GM18508 (cell line): ENCODE data around the gene COL4A1.

Source experiments
- ATAC-seq: cut with Tn5 transposase; IDR thresholded peaks from one replicate; pipeline ENCODE4 v1.9.1; 2021; ENCODE audit warnings: moderate number of reproducible peaks; ENCODE audit not compliant: insufficient read depth, unreplicated experiment

COL4A1 gene

GRCh38 chr13:110245416-110245899 lies 61.5 kb downstream of the COL4A1 start:
- ATAC-seq, result no peak

- no peak for ATAC-seq
Observed at GRCh38 chr13:110244976-110245375, 62.0 kb downstream of the COL4A1 start.

GRCh38 chr13:110244071-110244830 lies 62.7 kb downstream of the COL4A1 start:
- no peak for ATAC-seq

GRCh38 chr13:110242615-110243014 lies 64.3 kb downstream of the COL4A1 start:
- no peak for ATAC-seq

GRCh38 chr13:110240943-110241342 lies 66.0 kb downstream of the COL4A1 start:
- ATAC-seq, result no peak

GRCh38 chr13:110240352-110240751 lies 66.6 kb downstream of the COL4A1 start:
- no peak for ATAC-seq

GRCh38 chr13:110239280-110240125 lies 67.5 kb downstream of the COL4A1 start:
- ATAC-seq, result no peak

- no peak for ATAC-seq
Observed at GRCh38 chr13:110238818-110239195, 68.2 kb downstream of the COL4A1 start.

- no peak for ATAC-seq
Observed at GRCh38 chr13:110237875-110238817, 68.8 kb downstream of the COL4A1 start.

- no peak for ATAC-seq
Observed at GRCh38 chr13:110236831-110237261, 70.1 kb downstream of the COL4A1 start.

- ATAC-seq, result no peak
Observed at GRCh38 chr13:110236431-110236830, 70.5 kb downstream of the COL4A1 start.

- no peak for ATAC-seq
Observed at GRCh38 chr13:110234532-110234931, 72.4 kb downstream of the COL4A1 start.

- ATAC-seq, result no peak
Observed at GRCh38 chr13:110233951-110234280, 73.0 kb downstream of the COL4A1 start.

- ATAC-seq, result no peak
Observed at GRCh38 chr13:110233181-110233950, 73.6 kb downstream of the COL4A1 start.

GRCh38 chr13:110232756-110233155 lies 74.2 kb downstream of the COL4A1 start:
- no peak for ATAC-seq

GRCh38 chr13:110232142-110232541 lies 74.8 kb downstream of the COL4A1 start:
- ATAC-seq, result no peak

GRCh38 chr13:110231348-110232047 lies 75.5 kb downstream of the COL4A1 start:
- ATAC-seq, result no peak

GRCh38 chr13:110230661-110231347 lies 76.2 kb downstream of the COL4A1 start:
- ATAC-seq, result no peak
